Calu3 (cell line): Measurements from ENCODE around the gene COL7A1. TPM values are rescaled to one million over a fixed set of nuclear protein-coding genes. Genes with fewer than 3 reads are reported as not detected.

Source experiments
- Bru-seq: library from RNA; stranded (reverse); fragments of 400-500 nt; gene quantifications from one replicate; lab custom pipeline; 2021; lab: Mats Ljungman, UMichigan
- BruChase-seq, 2 experiments: library from RNA; stranded (reverse); fragments of 400-500 nt; gene quantifications; one replicate each; lab custom pipeline; 2021; lab: Mats Ljungman, UMichigan
- BruUV-seq: library from RNA; stranded (reverse); fragments of 400-500 nt; replicated peaks from 2 replicates; lab custom pipeline; 2021; lab: Mats Ljungman, UMichigan
- CTCF ChIA-PET: fragments of 300-600 bp; sonication (Branson Sonifier 250); formaldehyde crosslinking; loops from one replicate; lab custom pipeline; 2022; ENCODE audit warnings: antibody characterized with exemption; lab: Charles Lee
- DNase-seq: peaks from one replicate; pipeline ENCODE4 v3.0.0; 2022
- H3K27ac Mint-ChIP-seq: one replicate; pipeline ENCODE4 v1.8.0; 2022; ENCODE audit warnings: mixed read lengths; ENCODE audit not compliant: unreplicated experiment
- H3K27me3 Mint-ChIP-seq: one replicate; pipeline ENCODE4 v1.8.0; 2022; ENCODE audit warnings: mixed read lengths; ENCODE audit not compliant: unreplicated experiment
- H3K36me3 Mint-ChIP-seq: one replicate; pipeline ENCODE4 v1.8.0; 2022; ENCODE audit warnings: mild to moderate bottlenecking, moderate library complexity, mixed read lengths; ENCODE audit not compliant: insufficient read depth, unreplicated experiment
- H3K4me1 Mint-ChIP-seq: one replicate; pipeline ENCODE4 v1.8.0; 2022; ENCODE audit warnings: mild to moderate bottlenecking, low read depth, mixed read lengths; ENCODE audit not compliant: unreplicated experiment
- H3K4me3 Mint-ChIP-seq: one replicate; pipeline ENCODE4 v1.8.0; 2022; ENCODE audit warnings: mild to moderate bottlenecking, low read depth, moderate library complexity, mixed read lengths; ENCODE audit not compliant: unreplicated experiment
- H3K9me3 Mint-ChIP-seq: one replicate; pipeline ENCODE4 v1.8.0; 2022; ENCODE audit warnings: low read depth, mixed read lengths; ENCODE audit not compliant: unreplicated experiment
- intact Hi-C: fragments of 100-400 bp; cut with micrococcal nuclease; formaldehyde crosslinking; loops from one replicate; pipeline ENCODE4 v1.10.0; 2022; ENCODE audit not compliant: unreplicated experiment
- long read RNA-seq: library from polyadenylated mRNA; stranded (forward); transcript quantifications from one replicate; pipeline ENCODE4 v2.0.0, GENCODE V29; 2022
- total RNA-seq: library from RNA; stranded (reverse); gene quantifications from 2 replicates; pipeline ENCODE4 v1.2.3, GENCODE V29; 2022
- TF ChIP-seq, protein P1 (sequence below): fragments of 200-600 bp; IDR thresholded peaks from one replicate; pipeline ENCODE4 v1.8.0; 2022; ENCODE audit warnings: antibody characterized with exemption; ENCODE audit not compliant: unreplicated experiment

Gene COL7A1
- total RNA-seq: 8.6 and 13.9 TPM in 2 replicates
- percentile 24 among the genes with signal in this experiment for Bru-seq, nascent RNA
- percentile 53 among the genes with signal in this experiment for BruChase-seq, experiment 1, labeled RNA remaining after a 6-hour chase
- percentile 49 among the genes with signal in this experiment for BruChase-seq, experiment 2, labeled RNA remaining after a 2-hour chase
- long read RNA-seq, partial matches to known transcripts: 2 of 4 reads
- long read RNA-seq, other reads (novel, unspliced or antisense): 1 of 4 reads

DNA sequence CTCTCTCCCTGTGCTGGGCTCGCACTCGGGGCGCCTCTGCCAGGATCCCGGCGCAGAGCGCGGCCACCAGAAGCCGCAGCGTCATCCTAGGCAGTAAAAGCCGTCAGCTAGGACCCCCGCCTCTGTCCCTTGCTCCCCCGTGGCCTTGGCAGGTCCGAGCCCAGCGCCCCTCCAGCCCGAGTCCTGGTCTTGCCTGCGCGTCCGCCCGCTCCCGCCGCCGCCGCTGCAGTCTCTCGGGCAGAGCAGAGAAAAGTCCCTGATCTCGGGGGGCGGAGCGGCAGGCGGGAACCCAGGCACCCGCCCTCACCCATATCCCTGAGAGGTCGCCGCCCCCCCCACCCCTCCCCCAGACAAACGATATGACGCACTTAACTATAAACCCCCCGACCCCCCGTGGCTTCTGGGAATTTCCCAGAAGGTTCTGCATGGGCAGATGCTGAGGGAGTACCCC, at the start of gene COL7A1:
Gene COL7A1 (minus strand): TSS at position 255 of the 451 bp plus-strand sequence. CDS start 170 bp downstream, at position 85.
- peaks cover 13% of the 10 kb centered on the region for H3K4me1 Mint-ChIP-seq
- no peaks in the 10 kb centered on the region for H3K9me3 Mint-ChIP-seq

DNA sequence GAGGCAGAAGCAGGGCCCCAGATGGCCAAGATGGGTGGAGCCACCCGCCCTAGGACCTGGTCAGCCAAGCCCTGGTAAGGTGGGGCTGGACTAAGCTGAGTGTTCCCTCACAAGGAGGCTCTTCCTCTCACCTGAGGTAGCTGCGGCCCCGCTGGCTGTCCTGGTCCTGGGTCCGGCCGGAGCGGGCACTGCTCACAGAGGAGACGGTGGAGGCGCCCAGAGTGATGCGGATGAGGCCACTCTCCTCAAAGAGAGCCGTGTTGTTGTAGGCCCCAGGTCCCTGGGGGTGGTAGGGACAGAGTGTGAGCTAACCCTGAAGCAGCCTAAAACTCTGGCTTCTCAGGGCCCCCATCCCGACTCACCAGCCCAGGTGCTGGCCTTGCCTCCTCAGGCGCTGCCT, 47.5 kb upstream of the COL7A1 start:
- Mint-ChIP-seq H3K9me3 (no peaks in the 10 kb centered on the region), H3K27me3 (no peaks in the 10 kb centered on the region), H3K36me3 (peaks cover 44% of the 10 kb centered on the region), H3K27ac (peak overlapping the region; percentile 3), H3K4me3 (no peak overlapping the region), H3K4me1 (no peaks in the 10 kb centered on the region)
- intact Hi-C loops: no loop called here
- BruUV-seq: no TSS peak
- CTCF ChIA-PET: no interaction called here
- TF ChIP-seq, protein P1, sequence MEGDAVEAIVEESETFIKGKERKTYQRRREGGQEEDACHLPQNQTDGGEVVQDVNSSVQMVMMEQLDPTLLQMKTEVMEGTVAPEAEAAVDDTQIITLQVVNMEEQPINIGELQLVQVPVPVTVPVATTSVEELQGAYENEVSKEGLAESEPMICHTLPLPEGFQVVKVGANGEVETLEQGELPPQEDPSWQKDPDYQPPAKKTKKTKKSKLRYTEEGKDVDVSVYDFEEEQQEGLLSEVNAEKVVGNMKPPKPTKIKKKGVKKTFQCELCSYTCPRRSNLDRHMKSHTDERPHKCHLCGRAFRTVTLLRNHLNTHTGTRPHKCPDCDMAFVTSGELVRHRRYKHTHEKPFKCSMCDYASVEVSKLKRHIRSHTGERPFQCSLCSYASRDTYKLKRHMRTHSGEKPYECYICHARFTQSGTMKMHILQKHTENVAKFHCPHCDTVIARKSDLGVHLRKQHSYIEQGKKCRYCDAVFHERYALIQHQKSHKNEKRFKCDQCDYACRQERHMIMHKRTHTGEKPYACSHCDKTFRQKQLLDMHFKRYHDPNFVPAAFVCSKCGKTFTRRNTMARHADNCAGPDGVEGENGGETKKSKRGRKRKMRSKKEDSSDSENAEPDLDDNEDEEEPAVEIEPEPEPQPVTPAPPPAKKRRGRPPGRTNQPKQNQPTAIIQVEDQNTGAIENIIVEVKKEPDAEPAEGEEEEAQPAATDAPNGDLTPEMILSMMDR: no peak
- no peak for DNase-seq

More for the DNA sequence above, at the start of gene COL7A1:
- DNase-seq: peak; percentile 29
- TF ChIP-seq, protein P1: no peak
- Mint-ChIP-seq H3K36me3 (peaks cover 33% of the 10 kb centered on the region), H3K4me3 (peak within 1 kb of the TSS; percentile 67), H3K27ac (peak within 1 kb of the TSS; percentile 82), H3K27me3 (peaks cover 12% of the 10 kb centered on the region)
- CTCF ChIA-PET: interaction anchor here (0.5 kb wide), 1 partner anchor 90 kb away, joined by 6 read pairs; no protein-coding TSS in a partner anchor
- no TSS peak for BruUV-seq
- intact Hi-C loops: loop anchor here (5.0 kb wide), 1 partner anchor 33 kb away; the partner anchor contains the start of gene UCN2

DNA sequence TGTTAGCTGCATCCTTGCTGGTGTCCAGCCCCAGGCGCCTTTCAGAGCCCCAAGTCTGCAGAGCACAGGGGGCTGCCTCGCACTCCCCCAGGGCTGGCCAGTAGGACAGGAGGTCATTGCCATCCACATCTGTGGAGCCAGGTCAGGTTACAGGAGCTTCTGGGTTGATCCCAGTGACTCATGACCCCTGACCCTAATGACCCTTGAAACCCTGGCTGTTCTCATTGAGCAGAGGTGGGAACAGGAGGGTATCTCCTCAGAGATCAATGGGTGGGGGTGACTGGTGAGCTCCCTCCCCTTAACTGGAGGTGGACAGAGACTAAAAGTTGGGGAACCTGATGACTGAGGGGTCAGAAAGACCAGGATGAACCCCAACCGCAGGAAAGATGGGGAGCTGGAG, 46.3 kb upstream of the COL7A1 start:
- no peaks in the 10 kb centered on the region for H3K4me1 Mint-ChIP-seq
- peaks cover 38% of the 10 kb centered on the region for H3K36me3 Mint-ChIP-seq
- H3K9me3 Mint-ChIP-seq: no peaks in the 10 kb centered on the region
- CTCF ChIA-PET: no interaction called here
- no peak overlapping the region for H3K27ac Mint-ChIP-seq
- H3K4me3 Mint-ChIP-seq: no peak overlapping the region
- TF ChIP-seq, protein P1: no peak
- intact Hi-C loops: no loop called here
- no TSS peak for BruUV-seq
- no peak for DNase-seq
- H3K27me3 Mint-ChIP-seq: no peaks in the 10 kb centered on the region

DNA sequence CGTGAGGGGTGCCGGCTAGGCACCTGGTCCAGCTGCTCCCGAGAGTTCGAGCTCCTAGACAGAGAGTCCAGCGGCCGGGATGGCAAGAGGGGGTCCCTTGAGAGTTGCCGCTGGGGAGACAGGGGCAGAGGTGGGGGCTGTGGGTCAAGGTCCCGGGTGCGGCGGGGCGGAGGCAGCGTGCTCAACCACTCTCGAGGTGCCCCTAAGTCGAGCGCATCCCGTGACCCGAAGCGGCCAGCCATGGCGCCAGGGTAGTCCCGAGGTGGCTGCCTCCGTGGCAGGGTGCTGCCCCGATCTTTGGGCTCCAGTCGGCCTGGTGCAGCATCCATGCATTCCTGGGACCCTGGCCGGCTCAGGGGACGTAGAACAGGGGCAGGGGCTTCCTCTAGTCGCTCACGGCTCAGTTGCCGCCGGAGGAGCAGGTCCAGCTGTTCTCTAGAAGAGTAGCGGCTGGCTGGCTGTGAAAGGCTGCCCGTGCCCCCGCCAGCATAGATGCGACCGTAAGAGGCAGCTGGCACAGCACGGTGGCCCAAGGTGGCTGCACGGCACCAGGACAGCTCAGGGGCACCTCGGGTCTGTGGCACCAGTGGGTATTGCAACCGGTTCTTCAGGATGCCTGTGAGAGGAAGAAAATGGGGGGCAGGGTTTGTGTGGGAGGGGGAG, 44.9 kb upstream of the COL7A1 start:
- no TSS peak for BruUV-seq
- intact Hi-C loops: no loop called here

More for the DNA sequence above, 44.9 kb upstream of the COL7A1 start:
- TF ChIP-seq, protein P1: no peak
- CTCF ChIA-PET: no interaction called here
- no peak overlapping the region for H3K27ac Mint-ChIP-seq
- no peaks in the 10 kb centered on the region for H3K27me3 Mint-ChIP-seq
- DNase-seq: no peak
- H3K36me3 Mint-ChIP-seq: peaks cover 42% of the 10 kb centered on the region
- H3K4me1 Mint-ChIP-seq: no peaks in the 10 kb centered on the region
- no peaks in the 10 kb centered on the region for H3K9me3 Mint-ChIP-seq
- no peak overlapping the region for H3K4me3 Mint-ChIP-seq
